Heart left ventricle (tissue), 13 donors: ENCODE measurements around the gene AP2A1.

ENCODE experiments used
- CTCF ChIP-seq, 12 donors: fragments of 200-600 bp; sonication (generic) in 4 of 12; IDR thresholded peaks; one replicate each; pipeline versions ENCODE4 v1.5.0 to v1.8.0; 2018 to 2022; ENCODE audit warnings: antibody characterized with exemption in 12 of 12, mild to moderate bottlenecking in 5 of 12
- POLR2A ChIP-seq, 2 donors: fragments of 450-650 bp; IDR thresholded peaks; one replicate each; pipeline ENCODE4 v1.6.1; 2017; ENCODE audit warnings: antibody characterized with exemption in 2 of 2, mild to moderate bottlenecking in 2 of 2, moderate library complexity in 2 of 2
- donor health status: ischemic (EF 13 %, LVEDD 7.1; RV severe dilation, severe dysfunction).
- donor health status: DM: no; HTN: yes; CAD: no.
- donor health status: DM: no; HTN: no; CAD: no.
- donor health status: ischemic (EF 25% LVEDD 6.9; RV normal size, moderate dysfunction).
- donor health status: ischemic (EF 25% LVEDD 5.7; RV mildly dilated, moderate dysfunction).
- donor health status: ischemic (EF 35%, LVEDD 5.7; RV mildly dilated, moderate dysfunction).
- donor health status: nonischemic (EF 11% LVEDD 7.7; RV severe dilation, severe dysfunction).
- donor health status: DM: yes; HTN: yes; CAD: no.
- donor health status: PGD.
- donor health status: ischemic (EF 29% LVEDD 5.4; RV normal size, mild dysfunction).
- donor health status: nonischemic (EF 23%, LVEDD 6.1; RV moderate dilation, normal function).

GRCh38 chr19:49764341-49764740 is 2.5 kb upstream of the AP2A1 start:
- TF ChIP-seq CTCF (IDR thresholded peaks at IDR 0.05) (no peak), POLR2A (IDR thresholded peaks at IDR 0.05) (no peak)
